K562 (cell line): ENCODE results near the gene CPED1. TPM values are rescaled to one million over a fixed set of nuclear protein-coding genes. Genes with fewer than 3 reads are reported as not detected.

Experiments
- CSDE1 ChIP-seq, 2 experiments: fragments of 450-650 bp; IDR thresholded peaks; 2 replicates each; pipeline ENCODE4 v1.6.1; 2016; ENCODE audit warnings: mild to moderate bottlenecking in 1 of 2
- KAT2B ChIP-seq: IDR thresholded peaks from one replicate; pipeline ENCODE4 v1.6.1; 2012; ENCODE audit warnings: low read depth, mild to moderate bottlenecking, control low read depth, inconsistent platforms, low read length, moderate library complexity
- KLF1 ChIP-seq: fragments of 450-650 bp; IDR thresholded peaks from 2 replicates; pipeline ENCODE4 v1.6.1; 2016; ENCODE audit warnings: missing genetic modification characterization, missing compliant biosample characterization
- NR2C2 ChIP-seq, 2 experiments: fragments of 200-800 bp in 1 of 2; sonication (Bioruptor generic) in 1 of 2; sonication (generic) in 1 of 2; formaldehyde crosslinking in 1 of 2; IDR thresholded peaks; 2 replicates each; pipeline versions ENCODE4 v1.6.1 to v1.8.0; 2016 to 2022; ENCODE audit warnings: mild to moderate bottlenecking in 1 of 2, missing compliant biosample characterization in 1 of 2, missing genetic modification characterization in 1 of 2, missing genetic modification reagents in 1 of 2
- RBBP5 ChIP-seq: fragments of 200-600 bp; sonication (generic); IDR thresholded peaks from 2 replicates; pipeline ENCODE4 v1.6.1; 2012; ENCODE audit warnings: borderline replicate concordance, mild to moderate bottlenecking, low read length, control low read depth, inconsistent platforms; ENCODE audit not compliant: insufficient read depth, poor library complexity, severe bottlenecking
- RUNX1 ChIP-seq: sonication (generic); IDR thresholded peaks from 2 replicates; pipeline ENCODE4 v1.6.1; 2016; ENCODE audit warnings: antibody characterized with exemption, low read depth
- ZFX ChIP-seq: sonication (generic); formaldehyde crosslinking; IDR thresholded peaks from 2 replicates; pipeline ENCODE4 v1.8.0; 2022; ENCODE audit warnings: mild to moderate bottlenecking, missing genetic modification reagents, moderate library complexity
- ZNF696 ChIP-seq: fragments of 250-450 bp; sonication (Bioruptor Pico); conservative IDR thresholded peaks from 2 replicates; pipeline ENCODE4 v1.4.0; 2020; ENCODE audit warnings: mild to moderate bottlenecking, moderate library complexity
- polyA plus RNA-seq, 8 experiments: library from polyadenylated mRNA; depleted of rRNA in 4 of 8; stranded (reverse) in 5 of 8; unstranded in 3 of 8; fragments of >200 nt; fragmentation: Nextera tagmentation in 2 of 8; fragmentation: Illumina TruSeq in 1 of 8; extraction: Ambion mirVana in 2 of 8; extraction: Trizol in 1 of 8; gene quantifications; 2 replicates each; pipeline versions ENCODE4 v1.2.1 to v1.2.3, GENCODE V29; 2011 to 2014; ENCODE audit warnings: inconsistent platforms in 1 of 8, missing spikeins in 1 of 8
- total RNA-seq, 7 experiments: library from RNA; depleted of rRNA in 6 of 7; stranded (reverse); fragments of >200 nt in 6 of 7; fragmentation: Illumina TruSeq in 2 of 7; extraction: Trizol in 2 of 7; gene quantifications; 2 replicates each; pipeline versions ENCODE4 v1.2.1 to v1.2.3, GENCODE V29; 2011 to 2021; ENCODE audit warnings: low replicate concordance in 1 of 7
- TF ChIP-seq, protein P1 (sequence below), 2 experiments: fragments of 450-650 bp; conservative IDR thresholded peaks; 2 replicates each; pipeline ENCODE4 v1.6.1; 2017; ENCODE audit warnings: mild to moderate bottlenecking in 2 of 2, moderate library complexity in 2 of 2
- TF ChIP-seq, protein P2 (sequence below): fragments of 450-650 bp; formaldehyde crosslinking; IDR thresholded peaks from 2 replicates; pipeline ENCODE4 v1.4.0; 2020; ENCODE audit warnings: mild to moderate bottlenecking, moderate library complexity
- TF ChIP-seq, protein P3 (sequence below): fragments of 250-450 bp; sonication (Bioruptor Pico); IDR thresholded peaks from 2 replicates; pipeline ENCODE4 v1.5.0; 2021; ENCODE audit warnings: mild to moderate bottlenecking, borderline replicate concordance
- TF ChIP-seq, protein P4 (sequence below): sonication (generic); formaldehyde crosslinking; IDR thresholded peaks from 2 replicates; pipeline ENCODE4 v1.8.0; 2023; ENCODE audit warnings: missing genetic modification reagents, mild to moderate bottlenecking, borderline replicate concordance

Gene CPED1
- total and polyA plus RNA-seq, 9 of the 15 experiments (the other 6 are each of a cell fraction or from before 2014, with no cell fraction given): 195 to 393 (median 290) TPM

DNA sequence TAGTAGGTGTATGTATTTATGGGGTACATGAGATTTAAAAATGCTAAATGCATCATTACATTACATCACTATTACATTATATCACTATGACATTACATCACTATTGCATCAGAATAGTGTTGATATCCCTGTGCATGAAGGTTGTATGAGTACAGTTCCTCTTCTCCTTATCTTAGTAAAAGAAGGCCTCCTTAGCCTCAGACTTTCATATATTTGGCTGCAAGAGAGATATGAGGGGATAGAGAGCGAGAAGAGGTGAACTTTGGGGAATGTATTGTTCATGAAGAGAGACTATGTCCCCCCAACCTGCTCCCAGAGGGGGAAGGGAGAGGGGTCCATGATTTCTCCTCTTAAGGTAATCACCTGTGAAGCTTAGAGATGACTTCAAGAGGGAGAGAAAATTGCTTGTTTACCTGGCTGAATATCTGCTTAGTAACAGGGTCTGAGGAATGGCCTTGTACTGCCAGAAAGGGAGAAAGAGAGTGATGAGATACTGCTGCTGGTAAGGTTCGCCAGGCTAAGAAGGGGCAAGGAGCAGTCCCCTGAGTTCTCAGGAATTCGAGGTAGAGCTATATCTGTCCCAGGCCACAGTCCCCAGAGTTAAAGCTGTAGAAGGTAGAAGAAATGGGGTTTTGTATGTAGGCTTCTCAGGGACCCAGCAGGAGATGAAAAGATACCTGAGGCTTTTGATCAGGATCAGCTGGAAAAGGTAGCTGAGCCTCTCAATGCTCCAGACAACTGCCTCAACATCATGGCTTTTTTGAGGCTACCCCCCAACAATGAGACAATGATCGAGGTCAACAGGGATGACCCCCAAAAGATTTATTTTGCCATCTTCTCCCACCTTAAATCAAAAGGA lies 171.9 kb downstream of the CPED1 start (continued):
- TF ChIP-seq, protein P1, sequence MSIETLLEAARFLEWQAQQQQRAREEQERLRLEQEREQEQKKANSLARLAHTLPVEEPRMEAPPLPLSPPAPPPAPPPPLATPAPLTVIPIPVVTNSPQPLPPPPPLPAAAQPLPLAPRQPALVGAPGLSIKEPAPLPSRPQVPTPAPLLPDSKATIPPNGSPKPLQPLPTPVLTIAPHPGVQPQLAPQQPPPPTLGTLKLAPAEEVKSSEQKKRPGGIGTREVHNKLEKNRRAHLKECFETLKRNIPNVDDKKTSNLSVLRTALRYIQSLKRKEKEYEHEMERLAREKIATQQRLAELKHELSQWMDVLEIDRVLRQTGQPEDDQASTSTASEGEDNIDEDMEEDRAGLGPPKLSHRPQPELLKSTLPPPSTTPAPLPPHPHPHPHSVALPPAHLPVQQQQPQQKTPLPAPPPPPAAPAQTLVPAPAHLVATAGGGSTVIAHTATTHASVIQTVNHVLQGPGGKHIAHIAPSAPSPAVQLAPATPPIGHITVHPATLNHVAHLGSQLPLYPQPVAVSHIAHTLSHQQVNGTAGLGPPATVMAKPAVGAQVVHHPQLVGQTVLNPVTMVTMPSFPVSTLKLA (conservative IDR thresholded peaks at IDR 0.05): no peak
- no peak for TF ChIP-seq CSDE1 (IDR thresholded peaks at IDR 0.05)
- no peak for TF ChIP-seq NR2C2 (CRISPR knock-in tag; IDR thresholded peaks at IDR 0.05)
- TF ChIP-seq NR2C2 (tag; IDR thresholded peaks at IDR 0.05): peak; percentile 69
- TF ChIP-seq ZNF696 (CRISPR knock-in tag): no peak
- no peak for TF ChIP-seq KLF1 (tag)
- no peak for TF ChIP-seq RBBP5
- no peak for TF ChIP-seq ZFX (CRISPR knock-in tag)
- TF ChIP-seq RUNX1: no peak
- no peak for TF ChIP-seq KAT2B
- TF ChIP-seq, protein P2, sequence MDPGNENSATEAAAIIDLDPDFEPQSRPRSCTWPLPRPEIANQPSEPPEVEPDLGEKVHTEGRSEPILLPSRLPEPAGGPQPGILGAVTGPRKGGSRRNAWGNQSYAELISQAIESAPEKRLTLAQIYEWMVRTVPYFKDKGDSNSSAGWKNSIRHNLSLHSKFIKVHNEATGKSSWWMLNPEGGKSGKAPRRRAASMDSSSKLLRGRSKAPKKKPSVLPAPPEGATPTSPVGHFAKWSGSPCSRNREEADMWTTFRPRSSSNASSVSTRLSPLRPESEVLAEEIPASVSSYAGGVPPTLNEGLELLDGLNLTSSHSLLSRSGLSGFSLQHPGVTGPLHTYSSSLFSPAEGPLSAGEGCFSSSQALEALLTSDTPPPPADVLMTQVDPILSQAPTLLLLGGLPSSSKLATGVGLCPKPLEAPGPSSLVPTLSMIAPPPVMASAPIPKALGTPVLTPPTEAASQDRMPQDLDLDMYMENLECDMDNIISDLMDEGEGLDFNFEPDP (CRISPR knock-in tag): peak; percentile 40; the same call in 1 of the 2 replicates
- TF ChIP-seq, protein P3, sequence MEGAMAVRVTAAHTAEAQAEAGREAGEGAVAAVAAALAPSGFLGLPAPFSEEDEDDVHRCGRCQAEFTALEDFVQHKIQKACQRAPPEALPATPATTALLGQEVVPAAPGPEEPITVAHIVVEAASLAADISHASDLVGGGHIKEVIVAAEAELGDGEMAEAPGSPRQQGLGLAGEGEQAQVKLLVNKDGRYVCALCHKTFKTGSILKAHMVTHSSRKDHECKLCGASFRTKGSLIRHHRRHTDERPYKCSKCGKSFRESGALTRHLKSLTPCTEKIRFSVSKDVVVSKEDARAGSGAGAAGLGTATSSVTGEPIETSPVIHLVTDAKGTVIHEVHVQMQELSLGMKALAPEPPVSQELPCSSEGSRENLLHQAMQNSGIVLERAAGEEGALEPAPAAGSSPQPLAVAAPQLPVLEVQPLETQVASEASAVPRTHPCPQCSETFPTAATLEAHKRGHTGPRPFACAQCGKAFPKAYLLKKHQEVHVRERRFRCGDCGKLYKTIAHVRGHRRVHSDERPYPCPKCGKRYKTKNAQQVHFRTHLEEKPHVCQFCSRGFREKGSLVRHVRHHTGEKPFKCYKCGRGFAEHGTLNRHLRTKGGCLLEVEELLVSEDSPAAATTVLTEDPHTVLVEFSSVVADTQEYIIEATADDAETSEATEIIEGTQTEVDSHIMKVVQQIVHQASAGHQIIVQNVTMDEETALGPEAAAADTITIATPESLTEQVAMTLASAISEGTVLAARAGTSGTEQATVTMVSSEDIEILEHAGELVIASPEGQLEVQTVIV (CRISPR knock-in tag): no peak
- TF ChIP-seq, protein P4, sequence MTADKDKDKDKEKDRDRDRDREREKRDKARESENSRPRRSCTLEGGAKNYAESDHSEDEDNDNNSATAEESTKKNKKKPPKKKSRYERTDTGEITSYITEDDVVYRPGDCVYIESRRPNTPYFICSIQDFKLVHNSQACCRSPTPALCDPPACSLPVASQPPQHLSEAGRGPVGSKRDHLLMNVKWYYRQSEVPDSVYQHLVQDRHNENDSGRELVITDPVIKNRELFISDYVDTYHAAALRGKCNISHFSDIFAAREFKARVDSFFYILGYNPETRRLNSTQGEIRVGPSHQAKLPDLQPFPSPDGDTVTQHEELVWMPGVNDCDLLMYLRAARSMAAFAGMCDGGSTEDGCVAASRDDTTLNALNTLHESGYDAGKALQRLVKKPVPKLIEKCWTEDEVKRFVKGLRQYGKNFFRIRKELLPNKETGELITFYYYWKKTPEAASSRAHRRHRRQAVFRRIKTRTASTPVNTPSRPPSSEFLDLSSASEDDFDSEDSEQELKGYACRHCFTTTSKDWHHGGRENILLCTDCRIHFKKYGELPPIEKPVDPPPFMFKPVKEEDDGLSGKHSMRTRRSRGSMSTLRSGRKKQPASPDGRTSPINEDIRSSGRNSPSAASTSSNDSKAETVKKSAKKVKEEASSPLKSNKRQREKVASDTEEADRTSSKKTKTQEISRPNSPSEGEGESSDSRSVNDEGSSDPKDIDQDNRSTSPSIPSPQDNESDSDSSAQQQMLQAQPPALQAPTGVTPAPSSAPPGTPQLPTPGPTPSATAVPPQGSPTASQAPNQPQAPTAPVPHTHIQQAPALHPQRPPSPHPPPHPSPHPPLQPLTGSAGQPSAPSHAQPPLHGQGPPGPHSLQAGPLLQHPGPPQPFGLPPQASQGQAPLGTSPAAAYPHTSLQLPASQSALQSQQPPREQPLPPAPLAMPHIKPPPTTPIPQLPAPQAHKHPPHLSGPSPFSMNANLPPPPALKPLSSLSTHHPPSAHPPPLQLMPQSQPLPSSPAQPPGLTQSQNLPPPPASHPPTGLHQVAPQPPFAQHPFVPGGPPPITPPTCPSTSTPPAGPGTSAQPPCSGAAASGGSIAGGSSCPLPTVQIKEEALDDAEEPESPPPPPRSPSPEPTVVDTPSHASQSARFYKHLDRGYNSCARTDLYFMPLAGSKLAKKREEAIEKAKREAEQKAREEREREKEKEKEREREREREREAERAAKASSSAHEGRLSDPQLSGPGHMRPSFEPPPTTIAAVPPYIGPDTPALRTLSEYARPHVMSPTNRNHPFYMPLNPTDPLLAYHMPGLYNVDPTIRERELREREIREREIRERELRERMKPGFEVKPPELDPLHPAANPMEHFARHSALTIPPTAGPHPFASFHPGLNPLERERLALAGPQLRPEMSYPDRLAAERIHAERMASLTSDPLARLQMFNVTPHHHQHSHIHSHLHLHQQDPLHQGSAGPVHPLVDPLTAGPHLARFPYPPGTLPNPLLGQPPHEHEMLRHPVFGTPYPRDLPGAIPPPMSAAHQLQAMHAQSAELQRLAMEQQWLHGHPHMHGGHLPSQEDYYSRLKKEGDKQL (CRISPR knock-in tag): no peak
